Glomerular visceral epithelial cell (primary cell): Measurements from ENCODE around the gene CPED1.
A peak's percentile ranks its signal among the peaks of the same experiment; 100 is the strongest.
"Not testable (repeated sequence)": the region's sequence is repeated elsewhere in the genome, so short reads cannot be mapped to it uniquely, and the experiment has no call there.

ENCODE experiments used
- DNase-seq: peaks from one replicate; pipeline ENCODE4 v3.0.0-alpha.2; 2016; ENCODE audit errors: extremely low spot score

The CPED1 gene

GRCh38 chr7:121244120-121244870 is 255.8 kb downstream of the CPED1 start:
- no peak for DNase-seq

- DNase-seq = not testable (repeated sequence)
Measured at GRCh38 chr7:121251367-121251766, 262.9 kb downstream of the CPED1 start.

- not testable (repeated sequence) for DNase-seq
Measured at GRCh38 chr7:121252523-121253235, 264.2 kb downstream of the CPED1 start.

GRCh38 chr7:121259826-121260225 is 271.3 kb downstream of the CPED1 start:
- DNase-seq = no peak

- DNase-seq = no peak
Measured at GRCh38 chr7:121261207-121261884, 272.8 kb downstream of the CPED1 start.

- DNase-seq = no peak
Measured at GRCh38 chr7:121262221-121262620, 273.7 kb downstream of the CPED1 start.

- no peak for DNase-seq
Measured at GRCh38 chr7:121262969-121263368, 274.5 kb downstream of the CPED1 start.

- no peak for DNase-seq
Measured at GRCh38 chr7:121266307-121266894, 277.9 kb downstream of the CPED1 start.

- no peak for DNase-seq
Measured at GRCh38 chr7:121267612-121268011, 279.1 kb downstream of the CPED1 start.

GRCh38 chr7:121269798-121270197 is 281.3 kb downstream of the CPED1 start:
- DNase-seq = no peak

- no peak for DNase-seq
Measured at GRCh38 chr7:121271098-121271497, 282.6 kb downstream of the CPED1 start.

GRCh38 chr7:121271916-121272315 is 283.4 kb downstream of the CPED1 start:
- DNase-seq = no peak

- DNase-seq = no peak
Measured at GRCh38 chr7:121272676-121273075, 284.2 kb downstream of the CPED1 start.

GRCh38 chr7:121273467-121274167 is 285.1 kb downstream of the CPED1 start:
- DNase-seq = no peak

- DNase-seq = no peak
Measured at GRCh38 chr7:121274467-121274866, 286.0 kb downstream of the CPED1 start.

- DNase-seq = no peak
Measured at GRCh38 chr7:121275204-121275603, 286.7 kb downstream of the CPED1 start.

GRCh38 chr7:121276313-121276712 is 287.8 kb downstream of the CPED1 start:
- DNase-seq = no peak

- peak; percentile 41 for DNase-seq
Measured at GRCh38 chr7:121278120-121279021, 289.9 kb downstream of the CPED1 start.

GRCh38 chr7:121279060-121279620 is 290.6 kb downstream of the CPED1 start:
- peak; percentile 56 for DNase-seq

- DNase-seq = no peak
Measured at GRCh38 chr7:121279822-121280221, 291.3 kb downstream of the CPED1 start.
